ENCODE data around the gene NHLRC4.

Gene NHLRC4

GRCh38 chr16:578870-579405 lies 12.1 kb downstream of the NHLRC4 start:
- peak; percentile 97 for TF ChIP-seq CTCF (IDR thresholded peaks at IDR 0.05; ENCODE audit: borderline replicate concordance, insufficient read depth, low read depth, low read length)
- peak overlapping the region; percentile 41 for H3K4me3 ChIP-seq (ENCODE audit: low read depth, low read length)

- H3K4me3 ChIP-seq (ENCODE audit: low read depth, low read length) = no peak overlapping the region
- TF ChIP-seq CTCF (IDR thresholded peaks at IDR 0.05; ENCODE audit: borderline replicate concordance, insufficient read depth, low read depth, low read length) = no peak
Observed at GRCh38 chr16:580141-580945, 13.5 kb downstream of the NHLRC4 start.

GRCh38 chr16:580946-581498 lies 14.2 kb downstream of the NHLRC4 start:
- TF ChIP-seq CTCF (IDR thresholded peaks at IDR 0.05; ENCODE audit: borderline replicate concordance, insufficient read depth, low read depth, low read length) = no peak
- no peak overlapping the region for H3K4me3 ChIP-seq (ENCODE audit: low read depth, low read length)

- TF ChIP-seq CTCF (IDR thresholded peaks at IDR 0.05; ENCODE audit: borderline replicate concordance, insufficient read depth, low read depth, low read length) = no peak
- no peak overlapping the region for H3K4me3 ChIP-seq (ENCODE audit: low read depth, low read length)
Observed at GRCh38 chr16:582218-582613, 15.4 kb downstream of the NHLRC4 start.

GRCh38 chr16:582614-583331 lies 16.0 kb downstream of the NHLRC4 start:
- TF ChIP-seq CTCF (IDR thresholded peaks at IDR 0.05; ENCODE audit: borderline replicate concordance, insufficient read depth, low read depth, low read length) = no peak
- no peak overlapping the region for H3K4me3 ChIP-seq (ENCODE audit: low read depth, low read length)

- no peak for TF ChIP-seq CTCF (IDR thresholded peaks at IDR 0.05; ENCODE audit: borderline replicate concordance, insufficient read depth, low read depth, low read length)
- no peak overlapping the region for H3K4me3 ChIP-seq (ENCODE audit: low read depth, low read length)
Observed at GRCh38 chr16:583470-583814, 16.6 kb downstream of the NHLRC4 start.

All from GM12875 (cell line).